Kidney epithelial cell (primary cell): Measurements from ENCODE around the gene TUBGCP2. TPM values are rescaled to one million over a fixed set of nuclear protein-coding genes. Genes with fewer than 3 reads are reported as not detected.
A peak's percentile ranks its signal among the peaks of the same experiment; 100 is the strongest.

ENCODE experiments used
- DNase-seq: peaks from one replicate; pipeline ENCODE4 v3.0.0-alpha.2; 2010; ENCODE audit warnings: low read depth
- H3K27me3 ChIP-seq: 2 replicates; pipeline ENCODE4 v1.6.0; 2011; ENCODE audit warnings: low read length; ENCODE audit not compliant: control insufficient read depth, insufficient read depth
- H3K36me3 ChIP-seq: 2 replicates; pipeline ENCODE4 v1.5.1; 2011; ENCODE audit warnings: low read length; ENCODE audit not compliant: control insufficient read depth, insufficient read depth
- H3K4me3 ChIP-seq: 2 replicates; pipeline ENCODE4 v1.5.1; 2011; ENCODE audit warnings: low read depth, mild to moderate bottlenecking, control low read depth, low read length
- total RNA-seq: library from RNA; depleted of rRNA; stranded (reverse); fragments of >200 nt; gene quantifications from 2 replicates; pipeline ENCODE4 v1.2.3, GENCODE V29; 2015
- TF ChIP-seq, protein P1 (sequence below): IDR thresholded peaks from 2 replicates; pipeline ENCODE4 v1.5.1; 2011; ENCODE audit warnings: mild to moderate bottlenecking, moderate library complexity, low read length, control low read depth, inconsistent platforms; ENCODE audit not compliant: insufficient read depth, poor library complexity, severe bottlenecking

TUBGCP2 gene
- total RNA-seq, 1 donor from 2014 or later, result 65.5 TPM

DNA sequence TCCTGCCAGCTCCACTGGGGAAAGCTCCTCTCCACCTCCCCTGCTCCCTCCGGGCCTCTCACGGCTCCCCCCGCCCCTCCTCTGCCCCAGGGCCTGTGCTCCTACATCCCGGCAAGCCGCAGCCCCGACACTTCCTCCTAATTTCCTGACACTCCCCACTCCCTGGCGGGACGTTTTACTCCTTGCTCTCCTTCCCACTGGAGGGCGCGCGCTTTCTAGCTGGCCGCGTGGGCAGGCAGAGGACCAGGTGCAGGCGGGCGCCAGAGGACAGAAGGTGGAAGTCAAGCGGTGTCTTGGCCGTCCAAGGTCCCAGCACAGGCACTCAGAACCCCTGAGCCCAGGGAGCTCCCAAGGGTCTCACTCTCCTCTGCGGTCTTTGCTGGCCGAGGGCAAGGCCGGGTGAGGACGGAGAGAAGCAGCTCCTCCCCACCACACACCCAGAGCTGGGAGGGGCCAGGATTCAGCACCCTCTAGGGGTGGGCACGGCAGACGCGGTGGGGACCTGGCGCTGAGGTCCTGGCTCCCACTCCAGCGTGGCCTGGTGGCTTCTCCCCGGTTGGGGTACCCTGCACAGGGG lies 51.1 kb downstream of the TUBGCP2 start:
- Histone ChIP-seq H3K4me3 (no peak overlapping the region), H3K36me3 (no peaks in the 10 kb centered on the region), H3K27me3 (no peaks in the 10 kb centered on the region)
- TF ChIP-seq, protein P1, sequence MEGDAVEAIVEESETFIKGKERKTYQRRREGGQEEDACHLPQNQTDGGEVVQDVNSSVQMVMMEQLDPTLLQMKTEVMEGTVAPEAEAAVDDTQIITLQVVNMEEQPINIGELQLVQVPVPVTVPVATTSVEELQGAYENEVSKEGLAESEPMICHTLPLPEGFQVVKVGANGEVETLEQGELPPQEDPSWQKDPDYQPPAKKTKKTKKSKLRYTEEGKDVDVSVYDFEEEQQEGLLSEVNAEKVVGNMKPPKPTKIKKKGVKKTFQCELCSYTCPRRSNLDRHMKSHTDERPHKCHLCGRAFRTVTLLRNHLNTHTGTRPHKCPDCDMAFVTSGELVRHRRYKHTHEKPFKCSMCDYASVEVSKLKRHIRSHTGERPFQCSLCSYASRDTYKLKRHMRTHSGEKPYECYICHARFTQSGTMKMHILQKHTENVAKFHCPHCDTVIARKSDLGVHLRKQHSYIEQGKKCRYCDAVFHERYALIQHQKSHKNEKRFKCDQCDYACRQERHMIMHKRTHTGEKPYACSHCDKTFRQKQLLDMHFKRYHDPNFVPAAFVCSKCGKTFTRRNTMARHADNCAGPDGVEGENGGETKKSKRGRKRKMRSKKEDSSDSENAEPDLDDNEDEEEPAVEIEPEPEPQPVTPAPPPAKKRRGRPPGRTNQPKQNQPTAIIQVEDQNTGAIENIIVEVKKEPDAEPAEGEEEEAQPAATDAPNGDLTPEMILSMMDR, result peak; percentile 62
- no peak for DNase-seq

DNA sequence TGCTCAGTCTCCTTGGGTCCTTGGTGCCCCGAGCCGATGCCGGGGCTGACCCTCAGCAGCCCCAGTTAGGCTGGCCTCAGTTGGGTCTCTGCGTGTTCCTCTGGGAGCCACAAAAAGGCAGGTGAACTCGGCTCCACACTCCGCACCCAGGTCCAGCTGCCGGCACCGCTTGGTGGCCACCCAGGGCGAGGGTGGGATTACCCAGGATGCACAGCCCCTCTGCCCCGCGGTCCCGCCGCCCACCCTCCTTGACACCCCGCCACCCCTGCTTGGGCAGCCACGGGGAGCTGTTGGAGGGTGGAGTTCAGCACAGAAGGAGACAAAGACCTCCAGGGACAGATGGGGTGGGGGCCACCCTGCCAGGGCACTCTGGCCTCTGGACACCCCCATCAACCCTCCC lies 53.3 kb downstream of the TUBGCP2 start:
- Histone ChIP-seq H3K36me3 (no peaks in the 10 kb centered on the region), H3K27me3 (peaks cover under 1% of the 10 kb centered on the region), H3K4me3 (no peak overlapping the region)
- DNase-seq, result no peak
- TF ChIP-seq, protein P1, result no peak

DNA sequence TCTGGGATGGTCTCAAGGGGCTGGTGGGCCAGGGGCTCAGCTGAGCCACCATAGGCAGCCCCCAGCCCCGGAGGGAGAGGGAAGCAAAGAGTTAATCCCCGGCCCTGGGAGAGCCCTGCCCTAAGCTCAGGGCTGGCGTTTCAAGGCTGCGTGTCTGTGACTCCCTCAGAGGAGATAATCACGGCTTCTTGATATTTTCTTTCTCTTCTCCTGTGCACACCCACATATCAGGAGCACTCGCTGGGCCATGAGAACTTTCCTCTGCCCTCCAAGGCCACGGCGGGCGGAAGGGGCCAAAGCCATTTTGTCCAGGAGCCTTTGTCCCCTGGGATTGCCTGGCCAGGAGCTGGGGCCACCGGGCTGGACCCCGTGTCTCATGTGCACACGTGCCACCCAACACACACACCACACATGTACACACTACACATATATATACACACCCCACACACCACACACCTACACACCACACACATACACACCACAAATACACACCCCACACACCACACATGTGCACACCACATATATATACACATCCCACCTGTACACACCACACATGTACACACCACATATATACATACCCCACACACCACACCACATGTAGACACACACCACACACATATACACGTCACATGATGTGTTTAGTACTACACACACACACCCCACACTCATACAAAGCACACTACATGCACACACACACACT lies 54.1 kb downstream of the TUBGCP2 start:
- TF ChIP-seq, protein P1, result no peak
- Histone ChIP-seq H3K36me3 (no peaks in the 10 kb centered on the region), H3K27me3 (peaks cover 6% of the 10 kb centered on the region), H3K4me3 (no peak overlapping the region)
- no peak for DNase-seq

DNA sequence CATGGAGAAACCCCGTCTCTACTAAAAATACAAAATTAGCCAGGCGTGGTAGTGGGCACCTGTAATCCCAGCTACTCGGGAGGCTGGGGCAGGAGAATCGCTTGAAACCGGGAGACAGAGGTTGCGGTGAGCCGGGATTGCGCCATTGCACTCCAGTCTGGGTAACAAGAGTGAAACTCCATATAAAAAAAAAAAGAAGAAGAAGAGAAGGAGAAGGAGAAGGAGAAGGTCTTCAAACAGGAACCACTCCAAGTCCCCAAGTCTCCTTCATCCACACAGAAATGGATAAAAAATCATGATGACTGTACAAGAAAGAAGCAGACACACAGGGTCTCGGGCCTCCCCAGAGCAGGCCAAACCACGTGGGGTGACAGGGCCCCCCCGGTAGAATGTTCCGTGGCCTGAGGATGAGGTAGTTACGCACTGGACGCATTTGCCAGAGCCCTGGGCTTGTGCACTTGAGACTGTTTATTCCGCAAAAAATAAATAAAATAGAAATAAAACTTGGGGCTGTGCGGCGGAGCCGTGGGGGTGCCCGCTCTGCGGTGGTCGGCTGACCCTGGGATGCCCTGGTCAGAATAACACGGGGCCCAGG lies 55.2 kb downstream of the TUBGCP2 start:
- peaks cover 12% of the 10 kb centered on the region for H3K27me3 ChIP-seq
- DNase-seq, result no peak
- no peak overlapping the region for H3K4me3 ChIP-seq
- TF ChIP-seq, protein P1, result no peak
- H3K36me3 ChIP-seq, result no peaks in the 10 kb centered on the region

DNA sequence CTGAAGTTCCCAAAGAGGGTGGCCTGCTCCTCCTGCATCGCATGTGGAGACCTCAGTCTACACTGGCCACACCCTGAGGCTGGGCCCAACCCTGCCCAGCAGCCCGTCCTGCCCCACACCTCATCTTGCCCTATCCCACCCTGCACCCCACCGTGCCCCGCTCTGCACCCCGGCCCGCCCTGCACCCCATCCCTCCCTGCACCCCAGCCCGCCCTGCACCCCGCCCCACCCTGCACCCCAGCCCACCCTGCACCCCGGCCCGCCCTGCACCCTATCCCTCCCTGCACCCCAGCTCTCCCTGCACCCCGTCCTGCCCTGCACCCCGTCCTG lies 56.5 kb downstream of the TUBGCP2 start:
- TF ChIP-seq, protein P1, result no peak
- Histone ChIP-seq H3K27me3 (peaks cover 21% of the 10 kb centered on the region), H3K36me3 (no peaks in the 10 kb centered on the region), H3K4me3 (no peak overlapping the region)
- no peak for DNase-seq
